Calu3 (cell line): ENCODE measurements around the gene DHX15. TPM values are rescaled to one million over a fixed set of nuclear protein-coding genes. Genes with fewer than 3 reads are reported as not detected.
A peak's percentile ranks its signal among the peaks of the same experiment; 100 is the strongest.

ENCODE experiments used
- BruUV-seq: library from RNA; stranded (reverse); fragments of 400-500 nt; replicated peaks from 2 replicates; lab custom pipeline; 2021; lab: Mats Ljungman, UMichigan
- CTCF ChIA-PET: fragments of 300-600 bp; sonication (Branson Sonifier 250); formaldehyde crosslinking; loops from one replicate; lab custom pipeline; 2022; ENCODE audit warnings: antibody characterized with exemption; lab: Charles Lee
- DNase-seq: peaks from one replicate; pipeline ENCODE4 v3.0.0; 2022
- H3K27ac Mint-ChIP-seq: one replicate; pipeline ENCODE4 v1.8.0; 2022; ENCODE audit warnings: mixed read lengths; ENCODE audit not compliant: unreplicated experiment
- H3K27me3 Mint-ChIP-seq: one replicate; pipeline ENCODE4 v1.8.0; 2022; ENCODE audit warnings: mixed read lengths; ENCODE audit not compliant: unreplicated experiment
- H3K36me3 Mint-ChIP-seq: one replicate; pipeline ENCODE4 v1.8.0; 2022; ENCODE audit warnings: mild to moderate bottlenecking, moderate library complexity, mixed read lengths; ENCODE audit not compliant: insufficient read depth, unreplicated experiment
- H3K4me1 Mint-ChIP-seq: one replicate; pipeline ENCODE4 v1.8.0; 2022; ENCODE audit warnings: mild to moderate bottlenecking, low read depth, mixed read lengths; ENCODE audit not compliant: unreplicated experiment
- H3K4me3 Mint-ChIP-seq: one replicate; pipeline ENCODE4 v1.8.0; 2022; ENCODE audit warnings: mild to moderate bottlenecking, low read depth, moderate library complexity, mixed read lengths; ENCODE audit not compliant: unreplicated experiment
- H3K9me3 Mint-ChIP-seq: one replicate; pipeline ENCODE4 v1.8.0; 2022; ENCODE audit warnings: low read depth, mixed read lengths; ENCODE audit not compliant: unreplicated experiment
- intact Hi-C: fragments of 100-400 bp; cut with micrococcal nuclease; formaldehyde crosslinking; loops from one replicate; pipeline ENCODE4 v1.10.0; 2022; ENCODE audit not compliant: unreplicated experiment
- total RNA-seq: library from RNA; stranded (reverse); gene quantifications from 2 replicates; pipeline ENCODE4 v1.2.3, GENCODE V29; 2022
- TF ChIP-seq, protein P1 (sequence below): fragments of 200-600 bp; IDR thresholded peaks from one replicate; pipeline ENCODE4 v1.8.0; 2022; ENCODE audit warnings: antibody characterized with exemption; ENCODE audit not compliant: unreplicated experiment

The DHX15 gene
- total RNA-seq, 1 experiment from 2014 or later: 169 TPM

DNA sequence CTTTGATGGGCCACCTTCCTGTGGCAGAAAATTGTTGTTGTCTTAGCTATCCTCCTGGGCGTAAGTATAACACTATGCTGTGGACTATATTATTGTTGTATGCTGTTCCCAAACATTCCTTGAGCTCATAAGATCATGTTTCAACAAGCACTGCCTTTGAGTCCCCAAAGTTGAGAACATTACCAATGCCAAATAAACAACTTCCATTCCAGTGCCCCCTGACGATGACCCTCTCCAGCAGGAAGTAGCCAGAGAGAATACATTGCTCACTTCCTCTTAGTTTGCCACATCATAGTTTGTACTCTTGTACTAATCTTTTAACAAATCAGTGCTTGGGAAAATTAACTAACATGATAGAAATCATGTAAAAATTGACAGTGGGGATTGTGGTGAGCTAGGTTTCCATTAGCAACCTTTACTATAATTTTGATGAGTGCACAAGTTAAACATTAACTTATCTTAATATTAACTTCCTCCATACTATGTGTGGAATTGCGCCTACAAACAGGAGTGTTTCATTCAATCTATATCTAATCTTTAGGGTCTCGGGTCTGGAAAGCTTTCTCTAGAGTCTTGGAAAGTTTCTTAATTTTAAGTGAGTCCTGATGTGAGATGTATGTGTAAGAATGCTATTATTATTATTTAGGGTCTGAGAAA lies 20.3 kb upstream of the DHX15 start:
- Mint-ChIP-seq H3K27ac (peak overlapping the region; percentile 91), H3K36me3 (no peaks in the 10 kb centered on the region), H3K4me1 (peaks cover 52% of the 10 kb centered on the region), H3K4me3 (peak overlapping the region; percentile 20), H3K27me3 (no peaks in the 10 kb centered on the region), H3K9me3 (no peaks in the 10 kb centered on the region)
- intact Hi-C loops: no loop called here
- CTCF ChIA-PET: interaction anchor here (0.6 to 1.5 kb wide), 3 partner anchors 59 to 189 kb away, joined by 3 to 5 read pairs (median 3); no protein-coding TSS in a partner anchor
- TF ChIP-seq, protein P1, sequence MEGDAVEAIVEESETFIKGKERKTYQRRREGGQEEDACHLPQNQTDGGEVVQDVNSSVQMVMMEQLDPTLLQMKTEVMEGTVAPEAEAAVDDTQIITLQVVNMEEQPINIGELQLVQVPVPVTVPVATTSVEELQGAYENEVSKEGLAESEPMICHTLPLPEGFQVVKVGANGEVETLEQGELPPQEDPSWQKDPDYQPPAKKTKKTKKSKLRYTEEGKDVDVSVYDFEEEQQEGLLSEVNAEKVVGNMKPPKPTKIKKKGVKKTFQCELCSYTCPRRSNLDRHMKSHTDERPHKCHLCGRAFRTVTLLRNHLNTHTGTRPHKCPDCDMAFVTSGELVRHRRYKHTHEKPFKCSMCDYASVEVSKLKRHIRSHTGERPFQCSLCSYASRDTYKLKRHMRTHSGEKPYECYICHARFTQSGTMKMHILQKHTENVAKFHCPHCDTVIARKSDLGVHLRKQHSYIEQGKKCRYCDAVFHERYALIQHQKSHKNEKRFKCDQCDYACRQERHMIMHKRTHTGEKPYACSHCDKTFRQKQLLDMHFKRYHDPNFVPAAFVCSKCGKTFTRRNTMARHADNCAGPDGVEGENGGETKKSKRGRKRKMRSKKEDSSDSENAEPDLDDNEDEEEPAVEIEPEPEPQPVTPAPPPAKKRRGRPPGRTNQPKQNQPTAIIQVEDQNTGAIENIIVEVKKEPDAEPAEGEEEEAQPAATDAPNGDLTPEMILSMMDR: no peak
- DNase-seq: peak; percentile 13
- no TSS peak for BruUV-seq

DNA sequence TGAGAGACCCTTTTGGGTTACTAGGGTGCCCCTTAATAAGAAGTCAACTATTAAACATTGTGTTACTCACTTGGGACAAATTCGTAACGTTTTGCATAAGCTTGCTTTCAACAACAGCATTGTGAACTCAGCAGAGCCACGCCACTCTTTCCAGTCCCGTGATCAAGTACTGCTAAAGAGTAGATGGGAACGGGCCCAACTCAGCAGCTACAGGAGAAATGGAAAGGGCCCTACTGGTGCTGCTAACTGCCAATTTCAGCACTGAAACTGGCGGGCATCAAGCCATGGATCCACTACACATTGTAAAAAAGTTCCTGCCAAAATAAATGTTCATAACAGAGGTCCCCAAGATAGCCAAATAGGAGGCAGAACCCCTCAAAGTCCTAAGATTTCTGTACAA lies 19.0 kb upstream of the DHX15 start:
- H3K9me3 Mint-ChIP-seq: no peaks in the 10 kb centered on the region
- TF ChIP-seq, protein P1: no peak
- intact Hi-C loops: no loop called here
- no peak for DNase-seq
- peaks cover 52% of the 10 kb centered on the region for H3K4me1 Mint-ChIP-seq
- CTCF ChIA-PET: no interaction called here
- no peaks in the 10 kb centered on the region for H3K27me3 Mint-ChIP-seq
- no peak overlapping the region for H3K27ac Mint-ChIP-seq
- peaks cover 6% of the 10 kb centered on the region for H3K36me3 Mint-ChIP-seq
- no peak overlapping the region for H3K4me3 Mint-ChIP-seq
- no TSS peak for BruUV-seq

GRCh38 chr4:24601121-24601520 lies 16.8 kb upstream of the DHX15 start:
- no peaks in the 10 kb centered on the region for H3K9me3 Mint-ChIP-seq
- intact Hi-C loops: loop anchor here (2.0 kb wide), 1 partner anchor 58 kb away; no protein-coding TSS in a partner anchor
- peak overlapping the region; percentile 41 for H3K4me3 Mint-ChIP-seq
- no peaks in the 10 kb centered on the region for H3K27me3 Mint-ChIP-seq
- H3K27ac Mint-ChIP-seq: peak overlapping the region; percentile 67
- peak; percentile 13 for DNase-seq
- H3K4me1 Mint-ChIP-seq: peaks cover 58% of the 10 kb centered on the region
- TF ChIP-seq, protein P1: no peak
- BruUV-seq: no TSS peak
- peaks cover 16% of the 10 kb centered on the region for H3K36me3 Mint-ChIP-seq
- CTCF ChIA-PET: interaction anchor here (0.5 kb wide), 1 partner anchor 217 kb away, joined by 9 read pairs; no protein-coding TSS in a partner anchor

DNA sequence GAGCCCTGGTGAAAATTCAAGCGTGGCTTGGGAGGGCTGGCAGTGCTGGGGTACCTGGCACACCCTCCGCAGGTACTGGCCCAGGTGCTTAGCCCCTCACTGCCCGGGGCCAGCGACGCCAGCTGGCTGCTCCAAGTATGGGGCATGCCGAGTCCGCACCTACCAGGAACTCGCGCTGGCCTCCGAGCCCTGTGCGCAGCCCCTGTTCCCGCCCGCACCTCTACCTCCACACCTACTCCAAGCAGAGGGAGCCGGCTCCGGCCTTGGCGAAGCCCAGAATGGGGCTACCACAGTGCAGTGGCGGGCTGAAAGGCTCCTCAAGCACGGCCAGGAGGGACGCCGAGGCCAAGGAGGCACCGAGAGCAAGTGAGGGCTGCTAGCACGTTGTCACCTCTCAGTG lies 14.9 kb upstream of the DHX15 start:
- Mint-ChIP-seq H3K27me3 (no peaks in the 10 kb centered on the region), H3K27ac (no peak overlapping the region), H3K36me3 (peaks cover 21% of the 10 kb centered on the region), H3K9me3 (no peaks in the 10 kb centered on the region), H3K4me1 (peaks cover 55% of the 10 kb centered on the region), H3K4me3 (no peak overlapping the region)
- no peak for DNase-seq
- BruUV-seq: no TSS peak
- CTCF ChIA-PET: no interaction called here
- TF ChIP-seq, protein P1: no peak
- intact Hi-C loops: loop anchor here (5.0 kb wide), 1 partner anchor 193 kb away; no protein-coding TSS in a partner anchor
